ENCODE measurements around the gene SLC35G3. TPM values are rescaled to one million over a fixed set of nuclear protein-coding genes. Genes with fewer than 3 reads are reported as not detected.

Gene SLC35G3
- total RNA-seq, 1 donor from 2014 or later: not detected

DNA sequence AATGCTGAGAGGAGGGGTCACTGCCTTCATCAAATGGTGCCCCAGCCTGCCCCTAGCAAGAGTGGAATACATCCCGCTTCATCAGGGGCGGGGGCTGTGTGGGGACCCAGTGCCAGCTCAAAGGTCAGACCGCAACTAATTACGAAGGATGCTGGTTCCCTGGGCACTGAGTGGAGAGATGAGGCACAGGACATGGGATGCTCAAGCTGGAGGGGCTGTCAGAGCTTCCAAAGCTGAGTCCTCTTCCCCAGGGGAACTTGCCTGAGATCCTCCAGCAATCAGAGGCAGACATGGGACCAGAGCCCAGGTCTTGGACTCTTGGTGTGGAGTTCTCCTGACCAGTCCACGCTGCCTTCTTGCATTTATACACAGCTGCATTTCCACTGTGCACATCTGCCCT, 27.7 kb downstream of the SLC35G3 start:
- no peaks in the 10 kb centered on the region for H3K36me3 Mint-ChIP-seq (ENCODE audit: low read depth)
- no peaks in the 10 kb centered on the region for H3K9me3 Mint-ChIP-seq (ENCODE audit: low read depth)
- H3K27me3 Mint-ChIP-seq (ENCODE audit: low read depth): peaks cover 16% of the 10 kb centered on the region

DNA sequence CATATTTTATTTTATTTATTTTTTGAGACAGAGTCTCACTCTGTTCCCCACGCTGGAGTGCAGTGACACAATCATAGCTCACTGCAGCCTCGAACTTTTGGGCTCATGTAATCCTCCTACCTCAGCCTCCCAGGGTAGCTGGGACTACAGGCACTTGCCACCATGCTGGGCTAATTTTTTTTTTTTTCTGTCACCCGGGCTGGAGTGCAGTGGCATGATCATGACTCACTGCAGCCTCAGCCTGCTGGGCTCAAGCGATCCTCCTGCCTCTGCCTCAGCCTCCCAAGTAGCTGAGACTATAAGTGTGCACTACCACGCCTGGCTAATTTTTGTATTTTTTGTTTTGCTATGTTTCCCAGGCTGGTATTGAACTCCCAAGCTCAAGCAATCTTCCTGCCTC, 29.5 kb downstream of the SLC35G3 start:
- Mint-ChIP-seq H3K36me3 (ENCODE audit: low read depth) (no peaks in the 10 kb centered on the region), H3K4me3 (ENCODE audit: unreplicated experiment) (no peak overlapping the region), H3K27ac (ENCODE audit: unreplicated experiment) (no peak overlapping the region), H3K4me1 (ENCODE audit: low read depth) (no peaks in the 10 kb centered on the region), H3K9me3 (ENCODE audit: low read depth) (no peaks in the 10 kb centered on the region), H3K27me3 (ENCODE audit: low read depth) (peaks cover 24% of the 10 kb centered on the region)
- TF ChIP-seq, protein P1, sequence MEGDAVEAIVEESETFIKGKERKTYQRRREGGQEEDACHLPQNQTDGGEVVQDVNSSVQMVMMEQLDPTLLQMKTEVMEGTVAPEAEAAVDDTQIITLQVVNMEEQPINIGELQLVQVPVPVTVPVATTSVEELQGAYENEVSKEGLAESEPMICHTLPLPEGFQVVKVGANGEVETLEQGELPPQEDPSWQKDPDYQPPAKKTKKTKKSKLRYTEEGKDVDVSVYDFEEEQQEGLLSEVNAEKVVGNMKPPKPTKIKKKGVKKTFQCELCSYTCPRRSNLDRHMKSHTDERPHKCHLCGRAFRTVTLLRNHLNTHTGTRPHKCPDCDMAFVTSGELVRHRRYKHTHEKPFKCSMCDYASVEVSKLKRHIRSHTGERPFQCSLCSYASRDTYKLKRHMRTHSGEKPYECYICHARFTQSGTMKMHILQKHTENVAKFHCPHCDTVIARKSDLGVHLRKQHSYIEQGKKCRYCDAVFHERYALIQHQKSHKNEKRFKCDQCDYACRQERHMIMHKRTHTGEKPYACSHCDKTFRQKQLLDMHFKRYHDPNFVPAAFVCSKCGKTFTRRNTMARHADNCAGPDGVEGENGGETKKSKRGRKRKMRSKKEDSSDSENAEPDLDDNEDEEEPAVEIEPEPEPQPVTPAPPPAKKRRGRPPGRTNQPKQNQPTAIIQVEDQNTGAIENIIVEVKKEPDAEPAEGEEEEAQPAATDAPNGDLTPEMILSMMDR (IDR thresholded peaks at IDR 0.05): no peak
- no peak for DNase-seq (ENCODE audit: low spot score)

More for the DNA sequence above, 27.7 kb downstream of the SLC35G3 start:
- DNase-seq (ENCODE audit: low spot score): no peak
- Mint-ChIP-seq H3K27ac (ENCODE audit: unreplicated experiment) (no peak overlapping the region), H3K4me1 (ENCODE audit: low read depth) (no peaks in the 10 kb centered on the region), H3K4me3 (ENCODE audit: unreplicated experiment) (no peak overlapping the region)
- TF ChIP-seq, protein P1 (IDR thresholded peaks at IDR 0.05): no peak

DNA sequence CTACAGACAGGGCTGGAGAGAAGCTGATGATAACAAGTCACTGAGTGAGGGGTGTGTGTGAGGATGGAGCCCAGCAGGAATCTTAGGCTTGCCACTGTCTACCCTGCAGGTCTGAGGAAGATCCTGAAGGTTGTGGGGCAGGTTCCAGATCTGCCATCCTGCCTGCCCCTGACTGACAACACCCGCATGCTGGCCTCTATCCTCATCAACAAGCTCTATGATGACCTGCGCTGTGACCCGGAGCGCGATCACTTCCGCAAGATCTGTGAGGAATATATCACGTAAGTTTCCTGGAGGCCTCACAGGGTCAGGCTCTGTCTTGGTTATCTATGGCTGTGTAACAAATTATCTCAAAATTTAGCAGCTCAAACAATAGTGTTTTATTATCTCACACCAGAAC, 30.3 kb downstream of the SLC35G3 start:
- no peaks in the 10 kb centered on the region for H3K4me1 Mint-ChIP-seq (ENCODE audit: low read depth)
- DNase-seq (ENCODE audit: low spot score): no peak
- TF ChIP-seq, protein P1 (IDR thresholded peaks at IDR 0.05): no peak
- peaks cover 24% of the 10 kb centered on the region for H3K27me3 Mint-ChIP-seq (ENCODE audit: low read depth)
- no peak overlapping the region for H3K4me3 Mint-ChIP-seq (ENCODE audit: unreplicated experiment)
- H3K9me3 Mint-ChIP-seq (ENCODE audit: low read depth): no peaks in the 10 kb centered on the region
- no peak overlapping the region for H3K27ac Mint-ChIP-seq (ENCODE audit: unreplicated experiment)
- no peaks in the 10 kb centered on the region for H3K36me3 Mint-ChIP-seq (ENCODE audit: low read depth)

- H3K36me3 Mint-ChIP-seq (ENCODE audit: low read depth): no peaks in the 10 kb centered on the region
- H3K4me1 Mint-ChIP-seq (ENCODE audit: low read depth): no peaks in the 10 kb centered on the region
- H3K27ac Mint-ChIP-seq (ENCODE audit: unreplicated experiment): no peak overlapping the region
- H3K9me3 Mint-ChIP-seq (ENCODE audit: low read depth): no peaks in the 10 kb centered on the region
- H3K4me3 Mint-ChIP-seq (ENCODE audit: unreplicated experiment): no peak overlapping the region
- TF ChIP-seq, protein P1 (IDR thresholded peaks at IDR 0.05): no peak
- DNase-seq (ENCODE audit: low spot score): no peak
- H3K27me3 Mint-ChIP-seq (ENCODE audit: low read depth): peaks cover 29% of the 10 kb centered on the region
Observed at GRCh38 chr17:35162755-35163154, 31.4 kb downstream of the SLC35G3 start.

GRCh38 chr17:35161281-35161761, 32.9 kb downstream of the SLC35G3 start:
- no peaks in the 10 kb centered on the region for H3K4me1 Mint-ChIP-seq (ENCODE audit: low read depth)
- H3K9me3 Mint-ChIP-seq (ENCODE audit: low read depth): no peaks in the 10 kb centered on the region
- H3K36me3 Mint-ChIP-seq (ENCODE audit: low read depth): no peaks in the 10 kb centered on the region
- TF ChIP-seq, protein P1 (IDR thresholded peaks at IDR 0.05): no peak
- no peak for DNase-seq (ENCODE audit: low spot score)
- no peak overlapping the region for H3K4me3 Mint-ChIP-seq (ENCODE audit: unreplicated experiment)
- H3K27me3 Mint-ChIP-seq (ENCODE audit: low read depth): peaks cover 31% of the 10 kb centered on the region
- H3K27ac Mint-ChIP-seq (ENCODE audit: unreplicated experiment): no peak overlapping the region

All from chondrocyte (in vitro differentiated cells).